Epithelial cell of prostate (primary cell): ENCODE data around the gene EPS8.

Source experiments
- DNase-seq: peaks from one replicate; pipeline ENCODE4 v3.0.0-alpha.2; 2011; ENCODE audit warnings: low read depth, low spot score
- H3K27ac ChIP-seq: fragments of 450-650 bp; 2 replicates; pipeline ENCODE4 v1.5.1; 2017; ENCODE audit warnings: mild to moderate bottlenecking

The EPS8 gene

GRCh38 chr12:15589328-15590032 is 199.7 kb downstream of the EPS8 start:
- no peak overlapping the region for H3K27ac ChIP-seq

DNA sequence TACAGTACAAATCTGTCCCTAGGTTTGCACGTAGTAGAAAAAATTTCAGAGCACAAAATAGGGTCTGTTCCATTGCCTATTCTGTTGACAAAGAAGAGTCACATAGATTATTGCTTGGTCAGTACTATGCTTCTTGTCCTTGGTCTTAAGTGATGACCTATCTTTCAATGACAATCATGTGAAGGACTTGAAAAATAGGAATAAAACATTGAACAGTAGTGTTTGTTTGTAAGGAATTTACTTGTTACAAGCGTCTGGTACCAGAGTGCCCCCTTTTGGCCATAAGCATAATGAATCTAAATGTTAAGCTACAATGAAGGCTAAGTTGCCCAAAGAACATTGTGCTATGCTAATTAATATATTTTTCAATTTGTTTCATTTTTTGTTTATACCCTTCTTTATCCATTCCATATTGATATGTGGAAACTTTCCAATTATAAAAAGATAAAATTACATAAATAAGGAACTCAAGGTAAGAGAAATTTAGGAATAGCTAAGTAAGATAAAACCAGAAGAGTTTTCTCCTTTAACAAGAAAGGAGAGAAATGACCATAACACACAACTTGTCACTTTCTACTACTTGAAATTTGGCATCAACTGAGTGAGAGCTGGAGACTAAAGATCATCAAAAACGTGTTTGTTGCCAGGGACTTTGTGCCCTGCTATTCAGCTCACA is 204.7 kb downstream of the EPS8 start:
- DNase-seq = no peak
- H3K27ac ChIP-seq = no peak overlapping the region

More at GRCh38 chr12:15589328-15590032, 199.7 kb downstream of the EPS8 start:
- DNase-seq = no peak

GRCh38 chr12:15583804-15584203 is 205.4 kb downstream of the EPS8 start:
- no peak overlapping the region for H3K27ac ChIP-seq
- no peak for DNase-seq

DNA sequence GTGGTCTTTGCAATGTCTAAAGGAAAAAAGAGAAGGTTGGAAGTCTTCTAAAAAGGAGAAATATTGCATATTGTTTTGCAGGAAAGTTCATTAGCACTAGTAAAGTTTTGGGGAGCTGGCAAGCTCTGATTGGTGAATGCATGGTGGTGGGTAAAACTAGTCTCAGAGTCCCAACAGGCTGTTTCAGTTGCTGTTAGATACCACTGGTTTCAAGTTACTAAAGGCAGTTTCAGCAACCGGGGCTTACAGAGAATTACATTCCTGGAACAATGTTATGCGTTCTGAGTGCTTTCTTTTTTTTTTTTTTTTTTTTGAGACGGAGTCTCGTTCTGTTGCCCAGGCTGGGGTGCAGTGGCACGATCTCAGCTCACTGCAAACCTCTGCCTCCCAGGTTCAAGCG is 208.2 kb downstream of the EPS8 start:
- no peak overlapping the region for H3K27ac ChIP-seq
- no peak for DNase-seq

GRCh38 chr12:15580431-15580830 is 208.8 kb downstream of the EPS8 start:
- no peak overlapping the region for H3K27ac ChIP-seq
- no peak for DNase-seq

DNA sequence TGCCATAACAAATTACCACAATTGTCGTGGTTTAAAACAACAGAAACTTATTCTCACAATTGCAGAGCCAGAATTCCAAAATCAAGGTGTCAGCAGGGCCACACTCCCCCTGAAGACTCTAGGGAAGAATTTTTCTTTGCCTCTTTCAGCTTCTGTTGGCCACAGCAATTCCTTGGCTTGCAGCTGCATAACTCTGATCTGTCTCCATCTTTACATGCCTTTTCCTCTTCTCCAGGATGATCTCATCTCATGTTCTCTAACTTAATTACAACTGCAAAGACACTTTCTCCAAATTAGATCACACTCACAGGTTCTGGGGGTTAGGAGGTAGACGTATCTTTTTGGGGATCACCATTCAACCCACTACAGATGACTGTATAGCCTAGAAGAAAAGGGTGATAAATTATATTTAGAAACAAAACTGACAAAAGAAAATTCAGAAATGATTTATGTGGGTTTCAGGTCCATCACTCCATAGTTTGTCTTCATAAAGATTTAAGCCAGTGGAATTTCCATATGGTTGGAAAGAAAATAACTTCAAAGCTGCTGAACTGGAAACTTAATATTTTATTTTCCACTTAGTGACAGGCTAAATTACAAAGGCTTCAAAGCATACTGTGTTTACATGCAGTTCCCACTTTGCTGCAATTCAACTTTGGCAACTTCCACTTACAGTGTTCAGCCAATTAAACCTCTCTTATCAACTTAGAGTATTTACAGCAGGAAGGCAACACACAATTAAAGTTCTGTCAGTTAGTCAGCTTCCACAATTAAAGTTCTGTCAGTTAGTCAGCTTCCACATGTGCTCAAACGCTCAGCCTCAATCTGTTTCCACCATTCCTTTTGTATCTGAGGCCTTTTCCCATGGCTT is 213.3 kb downstream of the EPS8 start:
- no peak for DNase-seq
- H3K27ac ChIP-seq = no peak overlapping the region

GRCh38 chr12:15574353-15574752 is 214.8 kb downstream of the EPS8 start:
- DNase-seq = no peak
- no peak overlapping the region for H3K27ac ChIP-seq
